CD4-positive, alpha-beta T cell (primary cell): ENCODE data around the gene CNFN. TPM values are rescaled to one million over a fixed set of nuclear protein-coding genes. Genes with fewer than 3 reads are reported as not detected.

Experiments
- ATAC-seq: fragments of 200-7000 bp; cut with Tn5 transposase; one replicate; pipeline ENCODE4 v1.10.0; 2022; ENCODE audit warnings: mild to moderate bottlenecking; ENCODE audit not compliant: poor library complexity
- CTCF ChIA-PET: fragments of 350-600 bp; sonication (Branson Sonifier 250); formaldehyde crosslinking; loops from one replicate; lab custom pipeline; 2021; ENCODE audit warnings: antibody characterized with exemption, inconsistent platforms; lab: Charles Lee
- POLR2A ChIA-PET: fragments of 350-600 bp; sonication (Branson Sonifier 250); formaldehyde crosslinking; loops from one replicate; lab custom pipeline; 2021; ENCODE audit warnings: antibody characterized with exemption, inconsistent platforms; lab: Charles Lee
- DNase-seq, 14 experiments: peaks; one replicate each; pipeline ENCODE4 v3.0.0-alpha.2; 2013 to 2020; ENCODE audit warnings: mixed read lengths in 2 of 14
- H3K27ac ChIP-seq, 2 donors: one replicate each; pipeline versions ENCODE4 v1.5.1 to v1.7.0; 2013; ENCODE audit warnings: low read length in 2 of 2, low read depth in 1 of 2, mild to moderate bottlenecking in 1 of 2
- H3K27me3 ChIP-seq, 2 experiments: 1 replicate in 1 of 2; 2 replicates in 1 of 2; pipeline versions ENCODE4 v1.6.1 to v1.7.0; 2013; ENCODE audit warnings: low read length in 2 of 2, control low read depth in 1 of 2, mild to moderate bottlenecking in 1 of 2, moderate library complexity in 1 of 2; ENCODE audit not compliant: insufficient read depth in 2 of 2, control insufficient read depth in 1 of 2
- H3K36me3 ChIP-seq: one replicate; pipeline ENCODE4 v1.6.1; 2013; ENCODE audit warnings: low read length, control low read depth; ENCODE audit not compliant: insufficient read depth
- H3K4me1 ChIP-seq: one replicate; pipeline ENCODE4 v1.6.1; 2013; ENCODE audit warnings: low read length, control low read depth; ENCODE audit not compliant: insufficient read depth
- H3K4me3 ChIP-seq: one replicate; pipeline ENCODE4 v1.5.1; 2013; ENCODE audit warnings: mild to moderate bottlenecking, low read length, moderate library complexity
- H3K9me3 ChIP-seq, 2 experiments: 1 replicate in 1 of 2; 2 replicates in 1 of 2; pipeline versions ENCODE4 v1.6.1 to v1.7.0; 2013; ENCODE audit warnings: low read length in 2 of 2, mild to moderate bottlenecking in 2 of 2, control low read depth in 1 of 2, moderate library complexity in 1 of 2; ENCODE audit not compliant: control insufficient read depth in 1 of 2, insufficient read depth in 1 of 2
- H3K27ac Mint-ChIP-seq: one replicate; pipeline ENCODE4 v1.8.0; 2020; ENCODE audit warnings: mixed read lengths
- H3K27me3 Mint-ChIP-seq: one replicate; pipeline ENCODE4 v1.8.0; 2021; ENCODE audit warnings: mixed read lengths
- H3K36me3 Mint-ChIP-seq: one replicate; pipeline ENCODE4 v1.8.0; 2021; ENCODE audit warnings: low read depth, mixed read lengths
- H3K4me1 Mint-ChIP-seq: one replicate; pipeline ENCODE4 v1.8.0; 2021; ENCODE audit warnings: low read depth, mixed read lengths
- H3K4me3 Mint-ChIP-seq: one replicate; pipeline ENCODE4 v1.8.0; 2020; ENCODE audit warnings: mild to moderate bottlenecking, mixed read lengths
- H3K9me3 Mint-ChIP-seq: one replicate; pipeline ENCODE4 v1.8.0; 2020; ENCODE audit warnings: mixed read lengths
- intact Hi-C, 2 experiments: fragments of 100-400 bp; cut with DNase I in 1 of 2; cut with micrococcal nuclease in 1 of 2; formaldehyde crosslinking; loops; one replicate each; pipeline versions ENCODE4 v1.15.1 to v1.9.0; 2023 to 2025; cut with DNase I, micrococcal nuclease
- total RNA-seq, 174 experiments: library from RNA in 2 of 174; stranded (reverse) in 2 of 174; gene quantifications; one replicate each; pipeline ENCODE4 v1.2.3 and lab custom pipeline; 2021 to 2026
- TF ChIP-seq, protein P1 (sequence below): fragments of 200-600 bp; IDR thresholded peaks from one replicate; pipeline ENCODE4 v1.8.0; 2022; ENCODE audit warnings: antibody characterized with exemption, mild to moderate bottlenecking

The CNFN gene
- total RNA-seq, 2 experiments from 2014 or later: not detected

DNA sequence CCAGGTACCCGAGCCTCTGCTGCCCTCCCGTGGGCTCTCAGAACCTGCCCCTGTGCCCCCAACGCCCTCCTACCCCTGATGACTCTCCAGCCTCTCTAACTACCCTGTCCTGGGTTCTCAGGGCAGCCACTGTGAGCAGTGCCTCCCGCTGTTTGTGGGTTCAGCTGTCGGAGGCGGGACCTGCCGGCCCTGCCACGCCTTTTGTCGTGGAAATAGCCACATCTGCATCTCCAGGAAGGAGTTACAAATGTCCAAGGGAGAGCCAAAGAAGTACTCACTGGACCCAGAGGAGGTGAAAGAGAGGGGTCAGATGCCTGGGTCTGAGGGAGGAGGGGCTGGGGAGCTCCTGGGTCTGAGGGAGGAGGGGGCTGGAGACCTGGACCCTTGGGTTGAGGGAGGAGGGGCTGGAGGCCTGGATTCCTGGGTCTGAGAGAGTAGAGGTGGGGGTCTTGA lies 20.0 kb downstream of the CNFN start:
- H3K4me1 ChIP-seq: no peaks in the 10 kb centered on the region
- no peak overlapping the region for H3K27ac ChIP-seq
- TF ChIP-seq, protein P1, sequence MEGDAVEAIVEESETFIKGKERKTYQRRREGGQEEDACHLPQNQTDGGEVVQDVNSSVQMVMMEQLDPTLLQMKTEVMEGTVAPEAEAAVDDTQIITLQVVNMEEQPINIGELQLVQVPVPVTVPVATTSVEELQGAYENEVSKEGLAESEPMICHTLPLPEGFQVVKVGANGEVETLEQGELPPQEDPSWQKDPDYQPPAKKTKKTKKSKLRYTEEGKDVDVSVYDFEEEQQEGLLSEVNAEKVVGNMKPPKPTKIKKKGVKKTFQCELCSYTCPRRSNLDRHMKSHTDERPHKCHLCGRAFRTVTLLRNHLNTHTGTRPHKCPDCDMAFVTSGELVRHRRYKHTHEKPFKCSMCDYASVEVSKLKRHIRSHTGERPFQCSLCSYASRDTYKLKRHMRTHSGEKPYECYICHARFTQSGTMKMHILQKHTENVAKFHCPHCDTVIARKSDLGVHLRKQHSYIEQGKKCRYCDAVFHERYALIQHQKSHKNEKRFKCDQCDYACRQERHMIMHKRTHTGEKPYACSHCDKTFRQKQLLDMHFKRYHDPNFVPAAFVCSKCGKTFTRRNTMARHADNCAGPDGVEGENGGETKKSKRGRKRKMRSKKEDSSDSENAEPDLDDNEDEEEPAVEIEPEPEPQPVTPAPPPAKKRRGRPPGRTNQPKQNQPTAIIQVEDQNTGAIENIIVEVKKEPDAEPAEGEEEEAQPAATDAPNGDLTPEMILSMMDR: no peak
- Mint-ChIP-seq H3K27me3 (no peaks in the 10 kb centered on the region), H3K9me3 (no peaks in the 10 kb centered on the region), H3K4me3 (no peak overlapping the region), H3K4me1 (no peaks in the 10 kb centered on the region), H3K36me3 (no peaks in the 10 kb centered on the region), H3K27ac (no peak overlapping the region)
- H3K27me3 ChIP-seq: no peaks in the 10 kb centered on the region
- intact Hi-C loops: no loop called here
- ChIA-PET POLR2A (no interaction called here), CTCF (no interaction called here)
- no peaks in the 10 kb centered on the region for H3K36me3 ChIP-seq
- H3K4me3 ChIP-seq: no peak overlapping the region
- H3K9me3 ChIP-seq: no peaks in the 10 kb centered on the region
- DNase-seq (no peak), ATAC-seq (no peak)

DNA sequence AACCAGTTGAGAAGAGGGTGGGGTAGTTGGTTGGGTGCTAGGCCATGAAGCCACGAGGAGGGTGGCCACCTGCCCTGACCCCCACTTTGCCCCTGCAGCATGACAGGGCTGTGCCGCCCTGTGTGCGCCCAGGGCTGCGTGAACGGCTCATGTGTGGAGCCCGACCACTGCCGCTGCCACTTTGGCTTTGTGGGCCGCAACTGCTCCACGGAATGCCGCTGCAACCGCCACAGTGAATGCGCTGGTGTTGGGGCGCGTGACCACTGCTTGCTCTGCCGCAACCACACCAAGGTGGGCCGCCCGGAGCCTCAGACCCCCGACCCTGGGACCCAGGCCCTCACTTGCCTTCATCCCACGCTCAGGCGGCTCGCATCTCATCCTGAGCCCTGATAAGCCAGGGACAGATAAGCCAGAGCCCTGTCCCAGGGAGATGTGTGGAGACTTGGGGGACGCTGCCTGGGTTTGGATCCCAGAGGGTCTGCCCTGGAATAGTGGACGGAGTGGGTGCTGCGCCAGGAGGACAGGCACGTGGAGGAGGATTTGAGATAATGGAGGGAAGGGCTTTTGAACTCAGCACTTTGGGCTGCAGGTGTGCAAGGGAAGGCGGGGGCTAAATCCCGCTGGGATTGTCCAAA lies 20.5 kb downstream of the CNFN start:
- no peaks in the 10 kb centered on the region for H3K36me3 Mint-ChIP-seq
- intact Hi-C loops: no loop called here
- H3K27me3 Mint-ChIP-seq: no peaks in the 10 kb centered on the region
- ATAC-seq (no peak), DNase-seq (no peak)
- Histone ChIP-seq H3K36me3 (no peaks in the 10 kb centered on the region), H3K4me1 (no peaks in the 10 kb centered on the region), H3K27me3 (no peaks in the 10 kb centered on the region), H3K9me3 (no peaks in the 10 kb centered on the region), H3K27ac (no peak overlapping the region), H3K4me3 (no peak overlapping the region)
- CTCF ChIA-PET: no interaction called here
- H3K27ac Mint-ChIP-seq: no peak overlapping the region
- no peak overlapping the region for H3K4me3 Mint-ChIP-seq
- POLR2A ChIA-PET: no interaction called here
- no peaks in the 10 kb centered on the region for H3K4me1 Mint-ChIP-seq
- TF ChIP-seq, protein P1: no peak
- H3K9me3 Mint-ChIP-seq: no peaks in the 10 kb centered on the region

DNA sequence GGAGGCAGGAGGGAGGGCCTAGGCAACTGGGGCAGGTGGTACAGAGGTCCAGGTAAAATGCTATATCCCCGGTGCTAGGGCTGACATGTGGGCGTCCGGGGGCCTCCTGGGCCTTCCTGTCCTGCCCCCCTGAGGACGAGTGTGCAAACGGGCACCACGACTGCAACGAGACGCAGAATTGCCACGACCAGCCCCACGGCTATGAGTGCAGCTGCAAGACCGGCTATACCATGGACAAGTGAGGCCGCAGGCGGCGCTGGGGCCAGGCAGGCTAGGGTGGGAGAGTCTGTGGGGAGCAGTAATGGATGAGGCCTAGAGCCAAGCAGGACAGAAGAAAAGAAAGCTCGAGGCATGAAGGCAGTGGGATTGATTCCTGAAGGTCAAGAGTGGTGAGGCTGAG lies 21.3 kb downstream of the CNFN start:
- no peaks in the 10 kb centered on the region for H3K9me3 Mint-ChIP-seq
- DNase-seq: no peak
- ATAC-seq: no peak
- TF ChIP-seq, protein P1: no peak
- Histone ChIP-seq H3K27ac (no peak overlapping the region), H3K4me1 (no peaks in the 10 kb centered on the region), H3K4me3 (no peak overlapping the region), H3K9me3 (no peaks in the 10 kb centered on the region), H3K27me3 (no peaks in the 10 kb centered on the region), H3K36me3 (peaks cover 2% of the 10 kb centered on the region)
- no peak overlapping the region for H3K4me3 Mint-ChIP-seq
- no peaks in the 10 kb centered on the region for H3K27me3 Mint-ChIP-seq
- POLR2A ChIA-PET: no interaction called here
- H3K4me1 Mint-ChIP-seq: no peaks in the 10 kb centered on the region
- peaks cover 3% of the 10 kb centered on the region for H3K36me3 Mint-ChIP-seq
- no peak overlapping the region for H3K27ac Mint-ChIP-seq
- intact Hi-C loops: no loop called here
- CTCF ChIA-PET: no interaction called here
